T47D (cell line): ENCODE measurements around the gene AHI1.
A peak's percentile ranks its signal among the peaks of the same experiment; 100 is the strongest.

ENCODE experiments used
- DNase-seq, 2 experiments: peaks; one replicate each; pipeline versions ENCODE4 v3.0.0 to v3.0.0-alpha.2; 2011 to 2012; ENCODE audit warnings: low read depth in 1 of 2, low spot score in 1 of 2
- JUND ChIP-seq: IDR thresholded peaks from 2 replicates; pipeline ENCODE4 v1.6.1; 2012; ENCODE audit warnings: low read depth
- in situ Hi-C: cut with HindIII; loops from 2 replicates; pipeline ENCODE4 v1.10.0; 2016; ENCODE audit warnings: low sequenced_read_pairs, low pct_unique_long_range_greater_than_20kb

AHI1 gene

GRCh38 chr6:135243871-135244796, 253.4 kb downstream of the AHI1 start:
- no peak for DNase-seq
- in situ Hi-C loops = no loop called here
- TF ChIP-seq JUND = no peak

- in situ Hi-C loops = no loop called here
Measured at GRCh38 chr6:135240711-135241110, 256.8 kb downstream of the AHI1 start.

DNA sequence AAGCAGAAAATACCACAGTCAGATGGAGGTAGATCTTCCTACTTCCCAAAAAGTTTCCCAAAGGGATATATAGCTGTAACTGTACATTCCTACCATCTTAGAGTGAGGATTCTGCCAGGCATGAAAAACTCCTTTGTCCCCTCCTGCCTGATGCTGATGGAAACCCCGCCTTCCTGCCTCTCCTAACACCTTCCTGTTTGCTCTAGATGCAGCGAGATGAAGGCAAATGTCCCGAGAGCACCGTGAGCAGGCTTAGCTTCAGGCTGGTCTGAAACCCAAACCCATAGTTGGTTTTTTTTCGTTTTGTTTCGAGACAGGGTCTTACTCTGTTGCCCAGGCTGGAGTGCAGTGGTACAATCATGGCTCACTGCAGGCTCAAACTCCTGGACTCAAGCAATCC, 260.8 kb downstream of the AHI1 start:
- TF ChIP-seq JUND = no peak
- in situ Hi-C loops = no loop called here
- DNase-seq = no peak

More at GRCh38 chr6:135240711-135241110, 256.8 kb downstream of the AHI1 start:
- peak in 1 of 2 experiments; percentile 50 for DNase-seq
- TF ChIP-seq JUND = no peak

DNA sequence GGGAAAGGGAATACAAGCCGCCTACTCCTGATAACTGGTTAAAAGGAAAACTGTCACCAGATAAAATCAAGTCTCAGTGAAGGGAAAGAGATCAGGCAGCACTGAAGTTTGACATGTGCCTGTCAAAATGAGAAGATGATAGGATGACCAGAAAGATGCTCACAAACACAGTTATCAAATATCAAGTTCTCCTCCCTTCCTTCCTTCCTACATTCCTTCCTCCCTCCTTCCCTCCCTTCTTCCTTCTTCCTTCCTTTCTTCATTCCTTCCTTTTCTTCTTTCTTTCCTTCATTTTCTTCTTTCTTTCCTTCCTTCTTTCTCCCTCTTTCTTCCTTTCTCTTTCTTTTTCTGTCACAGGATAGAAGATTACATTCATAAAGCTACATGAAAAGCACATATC, 261.2 kb downstream of the AHI1 start:
- no peak for TF ChIP-seq JUND
- in situ Hi-C loops = no loop called here
- DNase-seq = no peak

DNA sequence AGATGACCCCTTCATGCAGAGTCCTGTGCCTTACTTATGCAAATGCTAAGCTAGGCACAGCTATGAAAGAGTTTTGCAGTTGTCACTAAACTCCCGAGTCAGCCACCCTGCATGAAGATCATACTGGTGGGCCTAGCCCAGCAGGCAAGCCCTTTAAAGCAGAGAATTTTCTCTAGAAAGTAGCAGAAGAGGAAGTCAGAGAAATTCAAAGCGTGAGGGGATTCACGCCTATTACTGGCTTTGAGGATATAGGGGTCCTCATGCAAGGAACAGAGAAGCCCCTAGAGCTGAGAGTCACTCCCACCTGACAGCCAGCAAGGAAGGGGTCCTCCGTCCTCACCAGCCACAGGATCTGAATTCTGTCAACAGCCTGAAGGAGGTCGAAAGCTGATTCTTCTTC, 261.8 kb downstream of the AHI1 start:
- TF ChIP-seq JUND = no peak
- no peak for DNase-seq
- in situ Hi-C loops = no loop called here

GRCh38 chr6:135234492-135234780, 263.1 kb downstream of the AHI1 start:
- in situ Hi-C loops = no loop called here
- DNase-seq = no peak
- no peak for TF ChIP-seq JUND

DNA sequence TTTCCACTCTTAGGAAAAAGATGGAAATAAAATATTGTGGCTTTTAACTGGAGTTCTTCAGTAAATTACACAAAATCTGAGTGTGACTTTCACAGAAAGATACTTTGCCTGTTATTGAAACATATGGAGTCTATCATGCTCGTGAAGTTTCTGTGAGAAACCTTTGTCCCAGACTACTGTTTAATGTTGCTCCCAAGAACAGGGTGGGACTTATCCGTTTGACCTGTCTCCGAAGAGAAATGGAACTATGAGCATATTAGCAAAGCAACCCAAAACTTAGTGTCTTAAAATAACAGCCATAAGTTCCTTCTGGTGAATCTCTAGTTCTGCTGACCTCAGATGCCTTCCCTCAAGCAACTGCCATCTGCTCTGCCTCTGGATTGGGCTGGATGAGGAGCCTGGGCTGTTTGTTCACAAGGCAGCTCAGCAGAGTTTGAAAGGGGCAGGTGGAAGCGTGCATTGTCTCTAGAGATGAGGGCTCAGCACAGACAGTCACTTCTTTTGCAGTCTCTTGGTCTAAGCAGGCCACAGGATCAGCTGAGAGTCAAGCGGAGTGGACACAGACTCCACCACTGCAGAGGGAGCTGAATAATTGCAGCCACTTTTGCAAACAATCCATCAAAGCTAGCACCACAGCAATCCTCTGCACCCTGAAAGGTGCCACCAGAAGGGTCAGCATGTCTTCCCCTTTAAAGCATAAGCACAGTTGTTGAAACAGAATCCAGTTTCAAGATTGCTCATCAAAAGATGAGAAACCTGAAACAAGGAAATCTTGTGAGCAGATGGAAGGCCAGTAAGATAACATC, 263.7 kb downstream of the AHI1 start:
- in situ Hi-C loops = no loop called here
- no peak for TF ChIP-seq JUND
- DNase-seq = no peak
